MCF 10A (cell line): Measurements from ENCODE around the gene PRKCZ. TPM values are rescaled to one million over a fixed set of nuclear protein-coding genes. Genes with fewer than 3 reads are reported as not detected.

ENCODE experiments used
- BruUV-seq: library from RNA; stranded (reverse); fragments of 400-500 nt; replicated peaks from 2 replicates; lab custom pipeline; 2021; lab: Mats Ljungman, UMichigan
- CTCF ChIA-PET: fragments of 300-600 bp; sonication (Branson Sonifier 250); formaldehyde crosslinking; extraction: SDS; loops from one replicate; lab custom pipeline; 2021; ENCODE audit warnings: antibody characterized with exemption, inconsistent platforms; lab: Yijun Ruan, JAX
- POLR2A ChIA-PET: fragments of 300-600, 350-650 bp; sonication (Branson Sonifier 250); formaldehyde crosslinking; extraction: SDS; loops from one replicate; lab custom pipeline; 2020; ENCODE audit warnings: antibody characterized with exemption, inconsistent platforms; lab: Yijun Ruan, JAX
- DNase-seq: peaks from one replicate; pipeline ENCODE4 v3.0.0-alpha.2; 2018; ENCODE audit not compliant: unreplicated experiment
- H3K27ac Mint-ChIP-seq: one replicate; pipeline ENCODE4 v1.8.0; 2022; ENCODE audit warnings: mild to moderate bottlenecking, low read depth, mixed read lengths; ENCODE audit not compliant: unreplicated experiment
- H3K27me3 Mint-ChIP-seq: one replicate; pipeline ENCODE4 v1.8.0; 2022; ENCODE audit warnings: mixed read lengths; ENCODE audit not compliant: insufficient read depth, unreplicated experiment
- H3K36me3 Mint-ChIP-seq: one replicate; pipeline ENCODE4 v1.8.0; 2022; ENCODE audit warnings: mild to moderate bottlenecking, moderate library complexity, mixed read lengths; ENCODE audit not compliant: insufficient read depth, unreplicated experiment
- H3K4me1 Mint-ChIP-seq: one replicate; pipeline ENCODE4 v1.8.0; 2022; ENCODE audit warnings: mixed read lengths; ENCODE audit not compliant: insufficient read depth, unreplicated experiment
- H3K4me3 Mint-ChIP-seq: one replicate; pipeline ENCODE4 v1.8.0; 2022; ENCODE audit warnings: mild to moderate bottlenecking, moderate library complexity, mixed read lengths; ENCODE audit not compliant: unreplicated experiment
- H3K9me3 Mint-ChIP-seq: one replicate; pipeline ENCODE4 v1.8.0; 2022; ENCODE audit warnings: mixed read lengths; ENCODE audit not compliant: unreplicated experiment
- CTCF ChIP-seq: fragments of 200-600 bp; IDR thresholded peaks from one replicate; pipeline ENCODE4 v1.8.0; 2022; ENCODE audit warnings: antibody characterized with exemption, mild to moderate bottlenecking; ENCODE audit not compliant: unreplicated experiment
- intact Hi-C: fragments of 100-400 bp; cut with micrococcal nuclease; formaldehyde crosslinking; loops from 2 replicates; pipeline ENCODE4 v1.14.1; 2022
- total RNA-seq: library from RNA; stranded (reverse); gene quantifications from 2 replicates; pipeline ENCODE4 v1.2.3, GENCODE V29; 2022

Gene PRKCZ
- total RNA-seq, 1 experiment from 2014 or later: 24.9 TPM

DNA sequence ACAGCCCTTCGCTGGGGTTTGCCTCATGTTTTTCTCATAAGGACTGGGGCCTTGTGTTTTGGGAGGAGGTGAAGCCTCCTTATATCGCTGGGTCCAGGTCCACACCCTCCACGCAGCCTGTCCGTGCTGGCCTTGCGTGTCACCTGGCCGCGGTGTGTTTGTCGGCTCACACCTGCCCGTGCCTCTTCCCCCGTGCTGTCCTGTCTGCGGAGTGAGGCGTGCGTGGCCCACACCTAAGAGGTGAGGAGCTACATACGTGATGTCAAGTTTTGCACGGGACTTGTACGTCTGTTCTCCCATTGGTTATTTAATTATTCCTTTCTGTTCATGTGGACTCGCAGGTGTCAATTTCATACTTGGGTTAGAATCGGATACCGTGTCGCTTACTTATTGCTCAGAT, 30.7 kb downstream of the PRKCZ start:
- ChIA-PET CTCF (no interaction called here), POLR2A (no interaction called here)
- Mint-ChIP-seq H3K27ac (no peak overlapping the region), H3K4me1 (no peaks in the 10 kb centered on the region), H3K9me3 (peaks cover 17% of the 10 kb centered on the region), H3K36me3 (peaks cover 21% of the 10 kb centered on the region), H3K4me3 (no peak overlapping the region), H3K27me3 (no peaks in the 10 kb centered on the region)
- DNase-seq: no peak
- TF ChIP-seq CTCF: no peak
- BruUV-seq: no TSS peak
- intact Hi-C loops: no loop called here

DNA sequence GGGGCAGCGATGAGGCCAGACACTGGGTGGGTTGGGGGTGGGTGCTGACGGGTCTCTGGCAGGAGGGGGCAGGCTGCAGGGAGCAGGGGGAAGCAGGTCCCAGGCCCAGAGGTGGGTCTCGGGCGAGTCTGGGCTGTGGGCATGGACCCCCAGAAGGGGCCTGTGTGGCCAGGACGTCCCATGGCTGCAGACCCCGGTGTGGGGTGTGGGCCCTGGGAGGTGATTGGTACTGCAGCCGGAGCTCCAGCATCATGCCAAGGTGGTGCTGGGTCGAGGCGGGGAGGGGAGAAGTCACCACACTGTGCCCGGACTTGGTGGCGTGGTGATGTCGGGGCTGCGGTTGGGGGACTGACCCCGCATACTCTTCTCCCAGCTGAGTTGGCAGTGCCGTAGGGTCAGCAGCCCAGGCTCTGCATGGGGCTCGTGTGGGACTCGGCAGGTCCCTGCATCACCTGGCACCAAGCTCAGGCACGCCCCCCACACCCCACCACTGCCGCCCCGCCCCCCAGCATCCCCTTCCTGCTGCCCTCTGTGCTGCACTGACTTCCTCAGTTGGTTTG, 31.2 kb downstream of the PRKCZ start:
- no TSS peak for BruUV-seq
- Mint-ChIP-seq H3K4me1 (no peaks in the 10 kb centered on the region), H3K27me3 (no peaks in the 10 kb centered on the region), H3K27ac (no peak overlapping the region), H3K4me3 (no peak overlapping the region), H3K36me3 (peaks cover 21% of the 10 kb centered on the region), H3K9me3 (peaks cover 17% of the 10 kb centered on the region)
- POLR2A ChIA-PET: no interaction called here
- intact Hi-C loops: no loop called here
- no peak for TF ChIP-seq CTCF
- no peak for DNase-seq
- CTCF ChIA-PET: no interaction called here

- Mint-ChIP-seq H3K4me1 (no peaks in the 10 kb centered on the region), H3K4me3 (no peak overlapping the region), H3K9me3 (peaks cover 17% of the 10 kb centered on the region), H3K27ac (no peak overlapping the region), H3K27me3 (no peaks in the 10 kb centered on the region), H3K36me3 (peaks cover 18% of the 10 kb centered on the region)
- DNase-seq: no peak
- POLR2A ChIA-PET: no interaction called here
- CTCF ChIA-PET: no interaction called here
- no peak for TF ChIP-seq CTCF
- intact Hi-C loops: no loop called here
- BruUV-seq: no TSS peak
These were observed 31.9 kb downstream of the PRKCZ start for GRCh38 chr1:2082064-2082463.

DNA sequence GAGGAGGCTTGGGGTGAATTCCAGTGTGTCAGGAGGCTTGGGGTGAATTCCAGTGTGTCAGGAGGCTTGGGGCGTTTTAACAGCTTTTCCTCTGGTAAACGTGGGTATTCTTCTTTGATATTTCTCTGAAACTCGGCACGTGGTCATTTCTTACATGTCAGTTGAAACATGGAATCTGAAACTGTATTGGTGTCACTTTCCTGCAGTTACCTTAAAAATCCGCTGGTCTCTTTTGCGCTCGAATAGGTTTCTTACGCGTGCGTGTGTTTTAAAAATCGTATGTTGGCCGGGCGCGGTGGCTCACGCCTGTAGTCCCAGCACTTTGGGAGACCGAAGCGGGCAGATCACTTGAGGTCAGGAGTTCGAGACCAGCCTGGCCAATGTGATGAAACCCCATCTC, 33.5 kb downstream of the PRKCZ start:
- no peak overlapping the region for H3K27ac Mint-ChIP-seq
- ChIA-PET POLR2A (no interaction called here), CTCF (interaction anchor here (0.6 kb wide), 1 partner anchor 270 kb away, joined by 3 read pairs; no protein-coding TSS in a partner anchor)
- BruUV-seq: no TSS peak
- peaks cover 2% of the 10 kb centered on the region for H3K9me3 Mint-ChIP-seq
- no peaks in the 10 kb centered on the region for H3K27me3 Mint-ChIP-seq
- H3K36me3 Mint-ChIP-seq: peaks cover 5% of the 10 kb centered on the region
- no peak overlapping the region for H3K4me3 Mint-ChIP-seq
- H3K4me1 Mint-ChIP-seq: no peaks in the 10 kb centered on the region
- DNase-seq: no peak
- no peak for TF ChIP-seq CTCF
- intact Hi-C loops: no loop called here
